Activated CD8-positive, alpha-beta memory T cell treated with anti-CD3 and anti-CD28 coated beads for 1 hour (primary cell): ENCODE results near the gene PPID.
"Not testable (repeated sequence)": the region's sequence is repeated elsewhere in the genome, so short reads cannot be mapped to it uniquely, and the experiment has no call there.

ENCODE experiments used
- DNase-seq, 2 donors: peaks; one replicate each; pipeline ENCODE4 v3.0.0-alpha.2; 2020; ENCODE audit warnings: low read depth in 1 of 2; ENCODE audit errors: extremely low read depth in 1 of 2

The PPID gene

GRCh38 chr4:158670975-158671664 is 52.1 kb downstream of the PPID start:
- peak in 1 of 2 donors; percentile 19 for DNase-seq

- DNase-seq, result no peak
Observed at GRCh38 chr4:158669310-158669709, 53.9 kb downstream of the PPID start.

GRCh38 chr4:158667651-158668198 is 55.5 kb downstream of the PPID start:
- no peak for DNase-seq

GRCh38 chr4:158666892-158667291 is 56.3 kb downstream of the PPID start:
- no peak for DNase-seq

- no peak for DNase-seq
Observed at GRCh38 chr4:158664806-158665205, 58.4 kb downstream of the PPID start.

GRCh38 chr4:158663707-158664625 is 59.2 kb downstream of the PPID start:
- not testable (repeated sequence) for DNase-seq

GRCh38 chr4:158663255-158663654 is 59.9 kb downstream of the PPID start:
- not testable (repeated sequence) for DNase-seq
